ENCODE measurements around the gene XPO1. TPM values are rescaled to one million over a fixed set of nuclear protein-coding genes. Genes with fewer than 3 reads are reported as not detected.

Gene XPO1
- total RNA-seq, 1 donor: 160 TPM

GRCh38 chr2:61499060-61499459, 39.1 kb downstream of the XPO1 start:
- H3K4me2 ChIP-seq (ENCODE audit: insufficient read depth, low read length): no peak overlapping the region
- peaks cover 71% of the 10 kb centered on the region for H3K79me2 ChIP-seq (ENCODE audit: insufficient read depth, low read length)
- H3K4me3 ChIP-seq (ENCODE audit: insufficient read depth, low read length): no peak overlapping the region
- peaks cover 5% of the 10 kb centered on the region for H3K4me1 ChIP-seq (ENCODE audit: insufficient read depth, low read length)
- no peaks in the 10 kb centered on the region for H4K20me1 ChIP-seq (ENCODE audit: insufficient read depth, low read length)
- H3K36me3 ChIP-seq (ENCODE audit: insufficient read depth, low read length): peaks cover 88% of the 10 kb centered on the region
- H2AFZ ChIP-seq (ENCODE audit: low read length): no peak overlapping the region
- H3K9me3 ChIP-seq (ENCODE audit: low read depth, low read length): no peaks in the 10 kb centered on the region
- DNase-seq (ENCODE audit: insufficient read length, low spot score, missing footprints): no peak
- H3K27ac ChIP-seq (ENCODE audit: low read depth, low read length): no peak overlapping the region
- no peak for TF ChIP-seq CTCF (IDR thresholded peaks at IDR 0.05; ENCODE audit: extremely low read depth, low read depth, low read length)
- no peaks in the 10 kb centered on the region for H3K27me3 ChIP-seq (ENCODE audit: insufficient read depth, low read length)

- H3K79me2 ChIP-seq (ENCODE audit: insufficient read depth, low read length): peaks cover 64% of the 10 kb centered on the region
- H3K27ac ChIP-seq (ENCODE audit: low read depth, low read length): peak overlapping the region; percentile 36
- H3K4me2 ChIP-seq (ENCODE audit: insufficient read depth, low read length): no peak overlapping the region
- no peak overlapping the region for H2AFZ ChIP-seq (ENCODE audit: low read length)
- no peak for TF ChIP-seq CTCF (IDR thresholded peaks at IDR 0.05; ENCODE audit: extremely low read depth, low read depth, low read length)
- peaks cover 86% of the 10 kb centered on the region for H3K36me3 ChIP-seq (ENCODE audit: insufficient read depth, low read length)
- H3K4me1 ChIP-seq (ENCODE audit: insufficient read depth, low read length): peaks cover 14% of the 10 kb centered on the region
- H3K4me3 ChIP-seq (ENCODE audit: insufficient read depth, low read length): no peak overlapping the region
- no peak for DNase-seq (ENCODE audit: insufficient read length, low spot score, missing footprints)
- no peaks in the 10 kb centered on the region for H3K27me3 ChIP-seq (ENCODE audit: insufficient read depth, low read length)
- H3K9me3 ChIP-seq (ENCODE audit: low read depth, low read length): no peaks in the 10 kb centered on the region
- peaks cover 3% of the 10 kb centered on the region for H4K20me1 ChIP-seq (ENCODE audit: insufficient read depth, low read length)
These were observed 44.6 kb downstream of the XPO1 start for GRCh38 chr2:61493523-61493942.

- Histone ChIP-seq H3K4me3 (ENCODE audit: insufficient read depth, low read length) (no peak overlapping the region), H3K36me3 (ENCODE audit: insufficient read depth, low read length) (peaks cover 86% of the 10 kb centered on the region), H3K4me2 (ENCODE audit: insufficient read depth, low read length) (no peak overlapping the region), H3K27me3 (ENCODE audit: insufficient read depth, low read length) (no peaks in the 10 kb centered on the region), H3K27ac (ENCODE audit: low read depth, low read length) (peak overlapping the region; percentile 36), H3K9me3 (ENCODE audit: low read depth, low read length) (no peaks in the 10 kb centered on the region), H3K4me1 (ENCODE audit: insufficient read depth, low read length) (peaks cover 14% of the 10 kb centered on the region), H4K20me1 (ENCODE audit: insufficient read depth, low read length) (peaks cover 3% of the 10 kb centered on the region), H3K79me2 (ENCODE audit: insufficient read depth, low read length) (peaks cover 66% of the 10 kb centered on the region), H2AFZ (ENCODE audit: low read length) (no peak overlapping the region)
- DNase-seq (ENCODE audit: insufficient read length, low spot score, missing footprints): no peak
- TF ChIP-seq CTCF (IDR thresholded peaks at IDR 0.05; ENCODE audit: extremely low read depth, low read depth, low read length): no peak
These were observed 45.7 kb downstream of the XPO1 start for GRCh38 chr2:61492476-61492875.

- Histone ChIP-seq H3K4me1 (ENCODE audit: insufficient read depth, low read length) (no peaks in the 10 kb centered on the region), H4K20me1 (ENCODE audit: insufficient read depth, low read length) (no peaks in the 10 kb centered on the region), H3K27ac (ENCODE audit: low read depth, low read length) (no peak overlapping the region), H3K27me3 (ENCODE audit: insufficient read depth, low read length) (no peaks in the 10 kb centered on the region), H3K36me3 (ENCODE audit: insufficient read depth, low read length) (peaks cover 62% of the 10 kb centered on the region), H3K4me3 (ENCODE audit: insufficient read depth, low read length) (no peak overlapping the region), H2AFZ (ENCODE audit: low read length) (no peak overlapping the region), H3K4me2 (ENCODE audit: insufficient read depth, low read length) (no peak overlapping the region), H3K79me2 (ENCODE audit: insufficient read depth, low read length) (peaks cover 50% of the 10 kb centered on the region), H3K9me3 (ENCODE audit: low read depth, low read length) (no peaks in the 10 kb centered on the region)
- DNase-seq (ENCODE audit: insufficient read length, low spot score, missing footprints): no peak
- TF ChIP-seq CTCF (IDR thresholded peaks at IDR 0.05; ENCODE audit: extremely low read depth, low read depth, low read length): no peak
These were observed 52.9 kb downstream of the XPO1 start for GRCh38 chr2:61485281-61485680.

All from osteoblast (primary cell).